HCT116 (cell line): Measurements from ENCODE around the gene SH3TC2.

ENCODE experiments used
- CBX3 ChIP-seq: IDR thresholded peaks from 2 replicates; pipeline ENCODE4 v1.6.1; 2012; ENCODE audit warnings: low read depth
- CEBPB ChIP-seq: IDR thresholded peaks from 2 replicates; pipeline ENCODE4 v1.6.1; 2012; ENCODE audit warnings: low read depth
- CTCF ChIP-seq, 3 experiments: fragments of 200-600 bp in 1 of 3; sonication (generic) in 1 of 3; IDR thresholded peaks in 2 of 3; conservative IDR thresholded peaks in 1 of 3; 2 replicates each; pipeline ENCODE4 v1.5.1; 2012 to 2017; ENCODE audit warnings: low read depth in 2 of 3, low read length in 2 of 3, antibody characterized with exemption in 1 of 3, borderline replicate concordance in 1 of 3, control low read depth in 1 of 3, mild to moderate bottlenecking in 1 of 3, mixed read lengths in 1 of 3, mixed run types in 1 of 3, moderate library complexity in 1 of 3; ENCODE audit not compliant: insufficient read depth in 1 of 3
- EZH2 ChIP-seq: fragments of 200-600 bp; sonication (generic); IDR thresholded peaks from 2 replicates; pipeline ENCODE4 v1.6.1; 2017; ENCODE audit warnings: antibody characterized with exemption, mixed run types
- EZH2phosphoT487 ChIP-seq: fragments of 200-600 bp; IDR thresholded peaks from 2 replicates; pipeline ENCODE4 v1.6.1; 2018; ENCODE audit warnings: antibody characterized with exemption, borderline replicate concordance
- JUND ChIP-seq: IDR thresholded peaks from 2 replicates; pipeline ENCODE4 v1.6.1; 2012
- MAX ChIP-seq: IDR thresholded peaks from 2 replicates; pipeline ENCODE4 v1.6.1; 2012
- POLR2A ChIP-seq: IDR thresholded peaks from 2 replicates; pipeline ENCODE4 v1.7.0; 2011; ENCODE audit warnings: borderline replicate concordance; ENCODE audit not compliant: insufficient read depth, insufficient read length; ENCODE audit errors: extremely low read depth
- POLR2AphosphoS5 ChIP-seq: IDR thresholded peaks from 2 replicates; pipeline ENCODE4 v1.6.1; 2011; ENCODE audit warnings: mild to moderate bottlenecking, low read depth, low read length, moderate library complexity
- RAD21 ChIP-seq: IDR thresholded peaks from 2 replicates; pipeline ENCODE4 v1.6.1; 2012; ENCODE audit warnings: low read depth, mild to moderate bottlenecking
- YY1 ChIP-seq: IDR thresholded peaks from 2 replicates; pipeline ENCODE4 v1.6.1; 2011; ENCODE audit warnings: low read length, low read depth, moderate library complexity, mild to moderate bottlenecking; ENCODE audit not compliant: insufficient replicate concordance; ENCODE audit errors: extremely low read depth

- no peak for TF ChIP-seq CTCF (IDR thresholded peaks at IDR 0.05 in 2 of 3, conservative IDR thresholded peaks at IDR 0.05 in 1 of 3; ENCODE audit: borderline replicate concordance in 1 of 3, insufficient read depth in 1 of 3, low read depth in 2 of 3, low read length in 2 of 3)
- no peak for TF ChIP-seq POLR2A
- TF ChIP-seq EZH2, result no peak
- TF ChIP-seq MAX, result no peak
- no peak for TF ChIP-seq CEBPB
- no peak for TF ChIP-seq CBX3
- TF ChIP-seq RAD21, result no peak
- TF ChIP-seq YY1, result no peak
- TF ChIP-seq JUND, result no peak
- no peak for TF ChIP-seq EZH2phosphoT487
- no peak for TF ChIP-seq POLR2AphosphoS5
These were observed 1.5 kb downstream of the SH3TC2 start for GRCh38 chr5:149061341-149061740.
